Measurements from ENCODE around the gene PRDM15. TPM values are rescaled to one million over a fixed set of nuclear protein-coding genes. Genes with fewer than 3 reads are reported as not detected.

PRDM15 gene
- total RNA-seq, 2 experiments from 2014 or later, result 8.5 to 9.9 TPM

DNA sequence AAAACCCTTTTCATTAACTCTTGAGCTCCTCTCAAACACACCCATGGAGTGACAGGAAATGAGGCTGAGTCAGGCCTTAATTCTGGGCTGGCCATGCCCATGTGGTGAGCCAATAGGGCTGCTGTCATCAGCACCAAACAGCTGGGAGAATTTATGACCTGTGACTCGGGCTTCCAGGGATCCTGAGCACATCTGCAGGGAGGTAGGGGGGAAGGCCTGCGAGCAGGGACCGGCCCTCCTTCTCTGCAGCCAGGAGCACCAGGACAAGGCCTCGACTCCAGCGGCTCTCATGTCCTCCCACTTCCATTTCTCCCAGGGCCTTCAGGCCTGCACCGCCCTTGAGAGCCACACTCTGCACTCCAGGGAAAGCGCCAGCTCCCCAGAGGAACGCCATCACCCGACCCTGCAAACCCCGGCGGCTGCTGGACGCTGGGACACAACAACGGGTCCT lies 126.9 kb downstream of the PRDM15 start:
- no peak overlapping the region for H3K27ac Mint-ChIP-seq
- no peaks in the 10 kb centered on the region for H3K9me3 Mint-ChIP-seq
- ChIA-PET CTCF (interaction anchor here (0.7 to 1.3 kb wide), 2 partner anchors 379 to 468 kb away, joined by 3 to 4 read pairs; no protein-coding TSS in a partner anchor), POLR2A (no interaction called here)
- DNase-seq, result no peak
- H3K4me1 Mint-ChIP-seq (ENCODE audit: low read depth), result no peaks in the 10 kb centered on the region
- H3K27me3 Mint-ChIP-seq, result no peaks in the 10 kb centered on the region
- no peak overlapping the region for H3K4me3 Mint-ChIP-seq
- intact Hi-C loops (cut with micrococcal nuclease), result no loop called here
- no peaks in the 10 kb centered on the region for H3K36me3 Mint-ChIP-seq

DNA sequence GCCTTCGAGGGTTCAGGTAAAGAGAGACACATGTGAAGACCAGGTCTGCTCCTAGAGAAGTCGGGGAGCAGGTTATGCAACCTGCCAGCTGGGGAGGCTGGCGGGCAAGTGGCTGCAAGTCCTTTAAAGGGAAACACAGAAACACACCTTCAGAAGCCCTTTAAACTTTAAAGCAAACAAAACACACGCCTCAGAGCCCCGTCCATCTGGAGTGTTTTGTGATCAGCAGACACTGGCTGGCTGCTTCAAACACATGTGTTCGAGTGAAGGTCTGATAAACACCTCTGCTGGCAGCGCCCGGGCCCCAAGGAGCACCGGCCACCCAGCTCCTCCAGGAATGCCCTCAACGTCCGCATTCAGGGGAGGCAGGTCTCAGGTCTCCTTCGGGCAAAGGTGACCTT lies 127.5 kb downstream of the PRDM15 start:
- ChIA-PET POLR2A (no interaction called here), CTCF (interaction anchor here (1.3 kb wide), 1 partner anchor 468 kb away, joined by 4 read pairs; no protein-coding TSS in a partner anchor)
- H3K27ac Mint-ChIP-seq, result no peak overlapping the region
- no peaks in the 10 kb centered on the region for H3K4me1 Mint-ChIP-seq (ENCODE audit: low read depth)
- no peak overlapping the region for H3K4me3 Mint-ChIP-seq
- DNase-seq, result no peak
- H3K27me3 Mint-ChIP-seq, result peaks cover 3% of the 10 kb centered on the region
- intact Hi-C loops (cut with micrococcal nuclease), result no loop called here
- H3K36me3 Mint-ChIP-seq, result no peaks in the 10 kb centered on the region
- no peaks in the 10 kb centered on the region for H3K9me3 Mint-ChIP-seq

DNA sequence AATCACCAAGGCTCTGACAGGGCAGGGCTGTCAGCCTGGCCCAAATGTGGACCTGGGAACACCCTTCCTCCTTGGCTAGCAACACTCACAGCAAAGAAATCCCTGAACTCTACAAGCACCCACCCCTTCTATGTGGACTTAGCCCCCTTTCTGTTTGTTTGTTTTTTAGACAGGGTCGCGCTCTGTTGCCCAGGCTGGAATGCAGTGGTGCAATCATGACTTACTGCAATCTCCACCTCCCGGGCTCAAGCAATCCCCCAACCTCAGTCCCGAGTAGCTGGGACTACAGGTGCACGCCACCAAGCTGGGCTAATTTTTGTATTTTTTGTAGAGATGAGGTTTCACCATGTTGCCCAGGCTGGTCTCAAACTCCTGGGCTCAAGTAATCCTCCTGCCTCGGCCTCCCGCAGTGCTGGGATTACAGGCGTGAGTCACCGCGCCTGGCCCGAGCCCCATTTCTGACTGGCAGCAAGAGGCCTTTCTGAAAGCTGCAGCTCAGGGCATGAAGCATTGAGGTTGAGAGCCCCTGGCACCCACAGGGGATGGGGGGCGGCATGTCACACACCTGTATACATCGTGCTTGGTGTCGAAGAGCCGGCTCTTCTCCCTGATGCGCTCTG lies 128.5 kb downstream of the PRDM15 start:
- H3K27ac Mint-ChIP-seq, result no peak overlapping the region
- ChIA-PET POLR2A (no interaction called here), CTCF (no interaction called here)
- no peaks in the 10 kb centered on the region for H3K9me3 Mint-ChIP-seq
- H3K27me3 Mint-ChIP-seq, result peaks cover 3% of the 10 kb centered on the region
- H3K36me3 Mint-ChIP-seq, result no peaks in the 10 kb centered on the region
- intact Hi-C loops (cut with micrococcal nuclease), result no loop called here
- H3K4me1 Mint-ChIP-seq (ENCODE audit: low read depth), result no peaks in the 10 kb centered on the region
- H3K4me3 Mint-ChIP-seq, result no peak overlapping the region
- no peak for DNase-seq

DNA sequence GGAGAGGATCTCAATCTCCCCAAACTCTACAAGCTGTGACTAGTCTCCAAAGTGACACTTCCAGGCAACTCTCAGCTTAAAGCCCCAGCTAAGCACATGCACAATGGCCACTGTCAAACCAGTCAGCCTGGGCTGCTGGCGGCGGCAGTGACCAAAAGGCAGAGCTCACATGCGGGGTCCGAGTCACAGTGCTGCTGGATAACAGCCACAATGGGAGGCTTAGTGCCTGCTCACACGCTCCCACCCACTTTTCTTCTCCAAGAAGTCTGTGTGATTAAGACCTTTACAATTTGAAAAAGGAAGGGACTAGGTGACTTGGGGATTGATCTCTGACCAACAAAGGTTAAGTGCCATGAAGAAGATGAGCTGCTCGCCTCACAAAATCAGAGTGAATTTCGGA lies 129.1 kb downstream of the PRDM15 start:
- Mint-ChIP-seq H3K4me3 (no peak overlapping the region), H3K36me3 (no peaks in the 10 kb centered on the region), H3K9me3 (no peaks in the 10 kb centered on the region), H3K4me1 (ENCODE audit: low read depth) (no peaks in the 10 kb centered on the region), H3K27ac (no peak overlapping the region), H3K27me3 (peaks cover 3% of the 10 kb centered on the region)
- intact Hi-C loops (cut with micrococcal nuclease), result no loop called here
- ChIA-PET POLR2A (no interaction called here), CTCF (no interaction called here)
- DNase-seq, result no peak

DNA sequence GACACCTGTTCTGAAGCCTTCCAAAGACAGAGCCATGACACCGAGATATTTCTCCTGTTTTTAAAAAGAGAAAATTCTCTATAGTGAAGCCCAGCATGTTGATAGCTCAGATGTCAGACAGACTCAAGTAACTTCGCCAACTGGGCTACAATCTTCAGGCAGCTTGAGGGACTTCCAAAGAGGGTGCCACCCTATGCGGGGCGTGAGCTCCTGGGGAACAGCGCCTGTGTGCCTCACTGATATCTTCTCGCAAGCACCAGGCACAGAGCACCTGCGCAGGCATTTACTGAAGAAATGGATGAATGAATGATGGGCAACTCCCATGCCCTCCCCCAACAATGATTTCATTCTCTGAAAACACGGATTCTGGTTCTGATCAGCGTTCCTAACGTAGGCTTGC lies 129.9 kb downstream of the PRDM15 start:
- DNase-seq, result no peak
- Mint-ChIP-seq H3K27me3 (peaks cover 3% of the 10 kb centered on the region), H3K9me3 (no peaks in the 10 kb centered on the region), H3K27ac (no peak overlapping the region), H3K36me3 (no peaks in the 10 kb centered on the region), H3K4me3 (no peak overlapping the region), H3K4me1 (ENCODE audit: low read depth) (no peaks in the 10 kb centered on the region)
- CTCF ChIA-PET, result no interaction called here
- POLR2A ChIA-PET, result no interaction called here
- intact Hi-C loops (cut with micrococcal nuclease), result no loop called here

Other genes starting within 250 kb of the PRDM15 start
- gene RIPK4, start 112.3 kb downstream of the PRDM15 start, total RNA-seq, result under 1 TPM; 0.10 to 0.24 TPM
- 1 to 10 TPM; 3.8 to 7.5 TPM for gene C2CD2, start 74.7 kb upstream of the PRDM15 start, total RNA-seq
- gene ZBTB21, start 131.0 kb upstream of the PRDM15 start, total RNA-seq, result 10 to 100 TPM; 23.6 to 24.1 TPM
- gene UMODL1, start 192.0 kb upstream of the PRDM15 start, total RNA-seq, result not detected